Panc1 (cell line): ENCODE results near the gene OTULIN. TPM values are rescaled to one million over a fixed set of nuclear protein-coding genes. Genes with fewer than 3 reads are reported as not detected.

ENCODE experiments used
- ATAC-seq: fragments of 200-7000 bp; cut with Tn5 transposase; 2 replicates; pipeline ENCODE4 v1.9.1; 2020; ENCODE audit warnings: mild to moderate bottlenecking, moderate library complexity
- BruUV-seq: library from RNA; stranded (reverse); fragments of 400-500 nt; replicated peaks from 2 replicates; lab custom pipeline; 2021; lab: Mats Ljungman, UMichigan
- CTCF ChIA-PET: fragments of 300-600 bp; sonication (Branson Sonifier 250); formaldehyde crosslinking; loops from one replicate; lab custom pipeline; 2022; ENCODE audit warnings: antibody characterized with exemption; lab: Charles Lee
- POLR2A ChIA-PET: fragments of 300-600 bp; sonication (Branson Sonifier 250); formaldehyde crosslinking; loops from one replicate; lab custom pipeline; 2022; ENCODE audit warnings: antibody characterized with exemption; lab: Charles Lee
- DNase-seq: peaks from one replicate; pipeline ENCODE4 v3.0.0-alpha.2; 2010; ENCODE audit warnings: low read depth, low spot score
- H3K27ac ChIP-seq: 2 replicates; pipeline ENCODE4 v1.5.1; 2011; ENCODE audit warnings: mild to moderate bottlenecking, low read length, inconsistent platforms
- H3K27me3 ChIP-seq: fragments of 200-500 bp; sonication (Bioruptor generic); 2 replicates; pipeline ENCODE4 v1.6.0; 2014; ENCODE audit warnings: low read length, inconsistent platforms; ENCODE audit not compliant: control insufficient read depth, insufficient read depth
- H3K36me3 ChIP-seq: fragments of 200-500 bp; sonication (Bioruptor generic); 2 replicates; pipeline ENCODE4 v1.5.1; 2014; ENCODE audit warnings: inconsistent platforms, mild to moderate bottlenecking, low read length, moderate library complexity; ENCODE audit not compliant: control insufficient read depth, insufficient read depth
- H3K4me1 ChIP-seq: 2 replicates; pipeline ENCODE4 v1.5.1; 2011; ENCODE audit warnings: inconsistent platforms, mild to moderate bottlenecking, low read length, moderate library complexity; ENCODE audit not compliant: control insufficient read depth, insufficient read depth
- H3K4me3 ChIP-seq, 2 experiments: 2 replicates each; pipeline ENCODE4 v1.5.1; 2011 to 2012; ENCODE audit warnings: low read depth in 2 of 2, low read length in 2 of 2, mild to moderate bottlenecking in 2 of 2, inconsistent platforms in 1 of 2, moderate library complexity in 1 of 2
- H3K9me3 ChIP-seq: fragments of 200-500 bp; sonication (Bioruptor generic); 2 replicates; pipeline ENCODE4 v1.5.1; 2014; ENCODE audit warnings: low read depth, mild to moderate bottlenecking, inconsistent platforms, low read length, moderate library complexity; ENCODE audit not compliant: control insufficient read depth, insufficient read depth
- POLR2AphosphoS5 ChIP-seq: IDR thresholded peaks from 2 replicates; pipeline ENCODE4 v1.6.1; 2012; ENCODE audit warnings: mild to moderate bottlenecking, low read depth, low read length, moderate library complexity
- SIN3A ChIP-seq: IDR thresholded peaks from 2 replicates; pipeline ENCODE4 v1.6.1; 2012; ENCODE audit warnings: low read depth, mild to moderate bottlenecking, low read length, moderate library complexity, borderline replicate concordance; ENCODE audit not compliant: insufficient read depth
- TCF7L2 ChIP-seq: IDR thresholded peaks from 2 replicates; pipeline ENCODE4 v1.6.1; 2011; ENCODE audit warnings: mild to moderate bottlenecking, low read depth, low read length, inconsistent platforms
- in situ Hi-C: cut with HindIII; loops from 2 replicates; pipeline ENCODE4 v1.10.0; 2016; ENCODE audit warnings: low sequenced_read_pairs, low pct_unique_long_range_greater_than_20kb
- intact Hi-C: fragments of 100-400 bp; cut with micrococcal nuclease; formaldehyde crosslinking; loops from one replicate; pipeline ENCODE4 v1.10.0; 2022; ENCODE audit not compliant: unreplicated experiment
- total RNA-seq: library from RNA; stranded (reverse); gene quantifications from one replicate; pipeline ENCODE4 v1.2.1, GENCODE V29; 2021; ENCODE audit not compliant: unreplicated experiment
- TF ChIP-seq, protein P1 (sequence below), 2 experiments: IDR thresholded peaks; 2 replicates each; pipeline ENCODE4 v1.6.1; 2011 to 2012; ENCODE audit warnings: low read depth in 2 of 2, control low read depth in 1 of 2, low read length in 1 of 2, mild to moderate bottlenecking in 1 of 2, moderate library complexity in 1 of 2; ENCODE audit not compliant: insufficient read depth in 1 of 2
- TF ChIP-seq, protein P2 (sequence below): fragments of 450-650 bp; IDR thresholded peaks from 2 replicates; pipeline ENCODE4 v1.5.1; 2017; ENCODE audit warnings: mild to moderate bottlenecking

OTULIN gene
- total RNA-seq, 1 experiment from 2014 or later, result 40.1 TPM

DNA sequence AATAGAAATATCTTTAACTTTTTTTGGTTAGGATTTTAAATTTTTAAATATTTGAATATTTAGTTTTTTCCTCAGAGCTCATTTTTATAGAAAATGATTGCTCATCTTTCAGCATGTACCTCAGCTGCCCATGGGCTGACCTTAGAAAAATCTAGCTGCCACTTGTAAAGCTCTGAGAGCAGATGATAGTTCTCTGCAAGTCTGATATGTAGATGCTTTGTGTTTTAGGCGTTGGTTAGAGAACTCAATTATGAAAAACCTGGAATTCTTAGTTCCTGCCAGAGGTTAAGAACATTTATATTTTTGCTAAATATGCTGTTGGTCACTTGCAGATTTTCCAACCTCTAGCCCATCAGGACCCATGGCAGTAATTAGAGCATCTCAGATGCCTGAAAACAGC is 15.1 kb downstream of the OTULIN start:
- TF ChIP-seq POLR2AphosphoS5 (no peak), TCF7L2 (no peak), SIN3A (no peak)
- TF ChIP-seq, protein P1, sequence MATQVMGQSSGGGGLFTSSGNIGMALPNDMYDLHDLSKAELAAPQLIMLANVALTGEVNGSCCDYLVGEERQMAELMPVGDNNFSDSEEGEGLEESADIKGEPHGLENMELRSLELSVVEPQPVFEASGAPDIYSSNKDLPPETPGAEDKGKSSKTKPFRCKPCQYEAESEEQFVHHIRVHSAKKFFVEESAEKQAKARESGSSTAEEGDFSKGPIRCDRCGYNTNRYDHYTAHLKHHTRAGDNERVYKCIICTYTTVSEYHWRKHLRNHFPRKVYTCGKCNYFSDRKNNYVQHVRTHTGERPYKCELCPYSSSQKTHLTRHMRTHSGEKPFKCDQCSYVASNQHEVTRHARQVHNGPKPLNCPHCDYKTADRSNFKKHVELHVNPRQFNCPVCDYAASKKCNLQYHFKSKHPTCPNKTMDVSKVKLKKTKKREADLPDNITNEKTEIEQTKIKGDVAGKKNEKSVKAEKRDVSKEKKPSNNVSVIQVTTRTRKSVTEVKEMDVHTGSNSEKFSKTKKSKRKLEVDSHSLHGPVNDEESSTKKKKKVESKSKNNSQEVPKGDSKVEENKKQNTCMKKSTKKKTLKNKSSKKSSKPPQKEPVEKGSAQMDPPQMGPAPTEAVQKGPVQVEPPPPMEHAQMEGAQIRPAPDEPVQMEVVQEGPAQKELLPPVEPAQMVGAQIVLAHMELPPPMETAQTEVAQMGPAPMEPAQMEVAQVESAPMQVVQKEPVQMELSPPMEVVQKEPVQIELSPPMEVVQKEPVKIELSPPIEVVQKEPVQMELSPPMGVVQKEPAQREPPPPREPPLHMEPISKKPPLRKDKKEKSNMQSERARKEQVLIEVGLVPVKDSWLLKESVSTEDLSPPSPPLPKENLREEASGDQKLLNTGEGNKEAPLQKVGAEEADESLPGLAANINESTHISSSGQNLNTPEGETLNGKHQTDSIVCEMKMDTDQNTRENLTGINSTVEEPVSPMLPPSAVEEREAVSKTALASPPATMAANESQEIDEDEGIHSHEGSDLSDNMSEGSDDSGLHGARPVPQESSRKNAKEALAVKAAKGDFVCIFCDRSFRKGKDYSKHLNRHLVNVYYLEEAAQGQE (IDR thresholded peaks at IDR 0.05; ENCODE audit: insufficient read depth in 1 of 2, low read depth in 2 of 2, low read length in 1 of 2), result no peak
- TF ChIP-seq, protein P2, sequence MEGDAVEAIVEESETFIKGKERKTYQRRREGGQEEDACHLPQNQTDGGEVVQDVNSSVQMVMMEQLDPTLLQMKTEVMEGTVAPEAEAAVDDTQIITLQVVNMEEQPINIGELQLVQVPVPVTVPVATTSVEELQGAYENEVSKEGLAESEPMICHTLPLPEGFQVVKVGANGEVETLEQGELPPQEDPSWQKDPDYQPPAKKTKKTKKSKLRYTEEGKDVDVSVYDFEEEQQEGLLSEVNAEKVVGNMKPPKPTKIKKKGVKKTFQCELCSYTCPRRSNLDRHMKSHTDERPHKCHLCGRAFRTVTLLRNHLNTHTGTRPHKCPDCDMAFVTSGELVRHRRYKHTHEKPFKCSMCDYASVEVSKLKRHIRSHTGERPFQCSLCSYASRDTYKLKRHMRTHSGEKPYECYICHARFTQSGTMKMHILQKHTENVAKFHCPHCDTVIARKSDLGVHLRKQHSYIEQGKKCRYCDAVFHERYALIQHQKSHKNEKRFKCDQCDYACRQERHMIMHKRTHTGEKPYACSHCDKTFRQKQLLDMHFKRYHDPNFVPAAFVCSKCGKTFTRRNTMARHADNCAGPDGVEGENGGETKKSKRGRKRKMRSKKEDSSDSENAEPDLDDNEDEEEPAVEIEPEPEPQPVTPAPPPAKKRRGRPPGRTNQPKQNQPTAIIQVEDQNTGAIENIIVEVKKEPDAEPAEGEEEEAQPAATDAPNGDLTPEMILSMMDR, result no peak
- H3K27me3 ChIP-seq, result no peaks in the 10 kb centered on the region
- ATAC-seq (no peak), DNase-seq (no peak)
- no peak overlapping the region for H3K4me3 ChIP-seq
- in situ Hi-C loops, result no loop called here
- no peaks in the 10 kb centered on the region for H3K9me3 ChIP-seq
- H3K27ac ChIP-seq, result no peak overlapping the region
- peaks cover 12% of the 10 kb centered on the region for H3K36me3 ChIP-seq
- ChIA-PET CTCF (no interaction called here), POLR2A (no interaction called here)
- H3K4me1 ChIP-seq, result no peaks in the 10 kb centered on the region
- intact Hi-C loops, result no loop called here
- BruUV-seq, result no TSS peak

DNA sequence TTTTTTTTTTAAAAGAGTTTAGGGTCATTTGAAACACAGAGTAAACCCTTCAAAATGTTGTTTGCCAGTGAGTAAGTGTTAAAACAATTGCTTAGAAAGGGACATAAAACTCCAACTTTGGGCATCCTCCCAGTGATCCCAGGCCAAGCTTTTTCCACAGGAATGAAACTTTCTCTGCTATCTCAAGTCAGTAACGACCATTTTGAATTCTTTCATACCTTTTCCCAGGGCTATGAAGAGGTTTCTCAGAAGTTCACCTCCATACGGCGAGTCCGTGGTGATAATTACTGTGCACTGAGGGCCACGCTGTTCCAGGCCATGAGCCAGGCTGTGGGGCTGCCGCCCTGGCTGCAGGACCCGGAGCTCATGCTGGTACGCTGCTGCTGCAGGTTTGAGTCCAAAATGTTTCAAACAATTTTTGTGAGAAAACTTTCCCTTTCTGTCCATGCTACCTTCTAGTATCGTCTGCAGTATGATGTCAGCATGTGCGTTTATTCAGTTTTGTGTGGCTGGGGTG is 16.8 kb downstream of the OTULIN start:
- BruUV-seq, result no TSS peak
- no peak for ATAC-seq
- H3K36me3 ChIP-seq, result peaks cover 12% of the 10 kb centered on the region
- H3K4me3 ChIP-seq, result no peak overlapping the region
- CTCF ChIA-PET, result interaction anchor here (0.6 kb wide), 1 partner anchor 171 kb away, joined by 4 read pairs; no protein-coding TSS in a partner anchor
- H3K27me3 ChIP-seq, result no peaks in the 10 kb centered on the region
- POLR2A ChIA-PET, result no interaction called here
- TF ChIP-seq, protein P1 (IDR thresholded peaks at IDR 0.05; ENCODE audit: insufficient read depth in 1 of 2, low read depth in 2 of 2, low read length in 1 of 2), result no peak
- TF ChIP-seq, protein P2, result no peak
- TF ChIP-seq TCF7L2 (no peak), SIN3A (no peak), POLR2AphosphoS5 (no peak)
- intact Hi-C loops (no loop called here), in situ Hi-C loops (no loop called here)
- no peaks in the 10 kb centered on the region for H3K9me3 ChIP-seq
- no peak overlapping the region for H3K27ac ChIP-seq
- H3K4me1 ChIP-seq, result no peaks in the 10 kb centered on the region; the same call in 1 of the 2 replicates
- DNase-seq, result no peak
